Kasumi-1 (cell line): Measurements from ENCODE around the gene LAMA1.
"Not testable (repeated sequence)": the region's sequence is repeated elsewhere in the genome, so short reads cannot be mapped to it uniquely, and the experiment has no call there.

Source experiments
- DNase-seq, 2 experiments: peaks; one replicate each; lab custom pipeline; 2025; lab: John Stamatoyannopoulos, UW

Gene LAMA1

GRCh38 chr18:6947338-6948030 lies 170.1 kb downstream of the LAMA1 start:
- DNase-seq, result no peak

GRCh38 chr18:6943143-6943542 lies 174.5 kb downstream of the LAMA1 start:
- no peak for DNase-seq

GRCh38 chr18:6942742-6943141 lies 174.9 kb downstream of the LAMA1 start:
- DNase-seq, result no peak

DNA sequence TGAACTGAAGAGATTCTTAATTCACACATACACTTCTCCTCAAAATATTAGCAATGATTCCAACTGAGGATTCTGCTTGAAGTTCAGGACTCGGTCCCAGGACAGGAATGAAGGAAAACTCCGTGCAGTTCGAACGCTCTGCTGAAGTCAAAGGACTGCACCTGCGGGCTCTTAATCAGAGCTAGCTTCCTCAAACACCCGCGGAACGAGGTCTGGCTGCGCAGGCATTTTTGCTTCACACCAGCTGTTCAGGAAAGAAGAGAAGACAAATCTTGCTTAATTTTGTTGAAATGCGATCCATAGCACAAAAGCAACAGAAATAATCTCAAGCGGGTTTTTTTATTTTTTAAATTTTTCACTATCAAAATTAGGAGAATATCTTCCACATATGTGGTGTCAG lies 175.6 kb downstream of the LAMA1 start:
- no peak for DNase-seq

DNA sequence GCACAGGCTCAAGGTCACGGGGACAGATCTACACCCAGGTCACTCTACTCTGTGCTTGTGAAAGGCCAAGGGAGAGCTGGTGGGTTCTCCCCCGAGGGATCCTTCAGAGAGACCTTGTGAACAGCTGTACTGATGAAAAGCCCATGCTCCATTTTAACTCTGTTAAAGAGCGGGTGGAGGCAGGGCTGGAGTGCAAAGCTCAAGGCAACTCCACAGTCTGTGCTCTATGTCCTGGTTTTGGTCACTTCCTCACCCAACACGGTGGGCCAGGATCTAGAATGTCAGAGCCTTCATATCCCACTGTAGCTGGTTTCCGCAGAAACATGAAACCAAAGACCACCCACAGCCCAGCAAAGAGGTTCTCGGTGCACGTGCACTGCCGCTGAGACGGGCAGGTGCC lies 177.1 kb downstream of the LAMA1 start:
- DNase-seq, result no peak

- no peak for DNase-seq
Observed at GRCh38 chr18:6939972-6940371, 177.6 kb downstream of the LAMA1 start.

DNA sequence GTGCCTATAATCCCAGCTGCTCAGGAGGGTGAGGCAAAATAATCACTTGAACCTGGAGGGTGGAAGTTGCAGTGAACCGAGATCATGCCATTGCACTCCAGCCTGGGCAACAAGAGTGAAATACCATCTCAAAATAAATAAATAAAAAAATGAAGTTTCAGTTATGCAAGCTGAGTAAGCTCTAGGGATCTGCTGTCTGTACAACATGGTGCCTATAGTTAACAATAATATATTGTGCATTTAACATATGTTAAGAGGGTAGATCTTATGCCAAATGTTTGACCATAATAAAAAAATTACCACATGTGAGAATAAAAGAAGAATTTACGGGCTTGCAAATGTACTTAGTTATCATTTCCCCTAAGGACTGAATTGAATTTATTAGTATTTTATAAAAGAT lies 179.2 kb downstream of the LAMA1 start:
- DNase-seq, result not testable (repeated sequence)

DNA sequence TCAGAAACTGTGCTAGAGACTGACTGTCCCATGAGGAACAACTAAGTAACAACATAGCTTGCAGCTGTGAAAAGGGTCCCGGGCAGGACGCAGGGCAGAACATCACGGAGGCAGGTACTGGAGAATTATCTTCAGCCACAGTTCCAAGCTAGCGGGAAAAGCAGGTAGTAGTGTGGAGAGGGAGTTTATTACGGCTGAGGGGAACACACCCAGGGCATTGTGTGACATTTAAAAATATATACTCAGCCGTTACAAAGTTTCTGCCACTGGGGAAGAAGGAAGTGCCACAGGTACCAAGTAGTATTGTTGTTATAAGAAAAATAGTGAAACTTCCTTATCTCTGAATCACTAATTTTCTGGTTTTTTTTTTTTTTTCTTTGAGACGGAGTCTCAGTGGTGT lies 179.6 kb downstream of the LAMA1 start:
- no peak for DNase-seq

DNA sequence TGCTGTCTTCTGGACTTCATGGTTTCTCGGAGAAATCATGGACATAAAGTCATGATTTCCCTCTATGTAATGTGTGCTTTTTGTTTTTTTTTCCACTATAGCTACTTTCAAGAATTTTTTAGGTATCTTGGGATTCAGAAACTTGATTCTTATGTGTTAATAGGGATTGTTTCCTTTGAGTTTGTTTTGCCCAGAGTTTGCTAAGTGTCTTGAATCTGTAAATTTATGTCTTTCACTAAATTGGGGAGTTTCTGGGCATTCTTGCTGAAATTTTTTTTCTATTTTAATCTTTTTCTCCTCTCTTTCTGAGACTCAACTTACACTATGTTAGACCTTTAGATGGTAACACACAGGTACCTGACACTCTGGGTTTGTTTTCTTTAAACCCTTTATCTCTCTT lies 182.7 kb downstream of the LAMA1 start:
- DNase-seq, result no peak

- no peak for DNase-seq
Observed at GRCh38 chr18:6929370-6930102, 188.1 kb downstream of the LAMA1 start.

- DNase-seq, result no peak
Observed at GRCh38 chr18:6928359-6928758, 189.2 kb downstream of the LAMA1 start.

GRCh38 chr18:6927153-6927552 lies 190.4 kb downstream of the LAMA1 start:
- DNase-seq, result no peak

DNA sequence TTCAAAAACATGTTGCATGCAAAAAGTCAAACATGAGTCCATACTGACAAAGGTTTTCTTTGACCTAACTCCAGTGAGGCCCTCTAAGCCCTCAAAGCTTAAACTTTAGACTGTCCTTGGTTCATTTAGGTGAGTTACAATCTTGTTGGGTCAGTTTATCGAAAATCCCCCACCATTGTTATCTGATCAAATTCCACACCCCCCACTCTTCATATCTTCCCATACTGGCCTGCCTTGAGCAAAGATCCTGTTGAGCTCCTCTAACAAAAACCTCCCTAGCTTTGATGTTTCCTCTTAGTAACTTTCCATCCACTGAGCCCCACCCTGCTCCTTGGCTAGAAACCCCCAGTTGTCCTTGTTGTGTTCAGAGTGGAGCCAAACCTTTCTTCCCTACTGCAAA lies 194.4 kb downstream of the LAMA1 start:
- no peak for DNase-seq

GRCh38 chr18:6921571-6921970 lies 196.0 kb downstream of the LAMA1 start:
- no peak for DNase-seq

- peak; percentile 43 to 46 for DNase-seq
Observed at GRCh38 chr18:6920099-6920955, 197.3 kb downstream of the LAMA1 start.

GRCh38 chr18:6917072-6917471 lies 200.5 kb downstream of the LAMA1 start:
- DNase-seq, result no peak

DNA sequence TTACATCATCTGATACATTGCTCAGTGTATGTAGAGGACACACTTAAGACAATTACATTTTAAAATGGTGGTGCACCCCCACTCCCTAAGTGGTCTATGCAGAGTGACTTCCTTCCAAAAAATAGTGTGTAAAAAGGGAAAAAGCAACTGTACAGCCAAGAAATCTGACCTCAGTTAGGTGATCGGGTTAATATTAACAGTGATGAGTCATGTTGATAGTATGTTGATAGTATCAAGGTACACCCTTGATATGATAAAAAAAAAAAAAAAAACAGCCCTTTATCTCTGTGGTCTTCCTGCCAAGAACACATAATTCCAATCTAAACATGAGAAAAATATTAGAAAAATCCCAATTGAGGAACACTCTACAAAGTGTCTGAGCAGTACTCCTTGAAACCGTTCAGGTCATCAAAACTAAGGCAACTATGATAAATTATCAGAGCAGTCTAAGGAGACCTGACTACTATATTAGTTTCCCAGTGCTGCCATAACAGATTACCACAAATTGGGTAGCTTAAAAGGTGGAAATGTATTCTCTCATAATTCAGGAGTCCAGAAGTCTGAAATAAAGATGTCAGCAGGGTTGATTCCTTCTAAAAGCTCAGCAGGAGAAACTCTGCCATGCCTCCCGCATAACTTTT lies 216.2 kb downstream of the LAMA1 start:
- no peak for DNase-seq

DNA sequence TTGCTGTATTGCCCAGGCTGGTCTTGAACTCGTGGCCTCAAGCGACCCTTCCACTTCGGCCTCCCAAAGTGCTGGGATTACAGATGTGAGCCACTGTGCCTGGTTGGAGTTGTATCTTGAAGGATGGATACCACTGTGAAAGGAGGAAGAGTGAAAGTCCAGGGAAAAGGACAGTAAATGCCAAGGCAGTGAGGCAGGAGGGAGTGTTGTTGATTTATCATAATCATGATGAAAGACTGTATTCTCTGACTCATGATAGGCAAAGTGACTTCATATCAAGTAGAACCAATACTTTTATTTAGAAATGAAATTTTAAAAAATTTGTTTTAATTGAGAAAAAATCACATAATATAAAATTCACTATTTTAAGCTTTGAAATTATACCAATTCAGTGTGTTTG lies 225.8 kb downstream of the LAMA1 start:
- no peak for DNase-seq
